Measurements from ENCODE around the gene KCNQ1OT1. TPM values are rescaled to one million over a fixed set of nuclear protein-coding genes. Genes with fewer than 3 reads are reported as not detected.

Gene KCNQ1OT1
- total RNA-seq, 1 experiment from 2014 or later = 3.2 TPM

DNA sequence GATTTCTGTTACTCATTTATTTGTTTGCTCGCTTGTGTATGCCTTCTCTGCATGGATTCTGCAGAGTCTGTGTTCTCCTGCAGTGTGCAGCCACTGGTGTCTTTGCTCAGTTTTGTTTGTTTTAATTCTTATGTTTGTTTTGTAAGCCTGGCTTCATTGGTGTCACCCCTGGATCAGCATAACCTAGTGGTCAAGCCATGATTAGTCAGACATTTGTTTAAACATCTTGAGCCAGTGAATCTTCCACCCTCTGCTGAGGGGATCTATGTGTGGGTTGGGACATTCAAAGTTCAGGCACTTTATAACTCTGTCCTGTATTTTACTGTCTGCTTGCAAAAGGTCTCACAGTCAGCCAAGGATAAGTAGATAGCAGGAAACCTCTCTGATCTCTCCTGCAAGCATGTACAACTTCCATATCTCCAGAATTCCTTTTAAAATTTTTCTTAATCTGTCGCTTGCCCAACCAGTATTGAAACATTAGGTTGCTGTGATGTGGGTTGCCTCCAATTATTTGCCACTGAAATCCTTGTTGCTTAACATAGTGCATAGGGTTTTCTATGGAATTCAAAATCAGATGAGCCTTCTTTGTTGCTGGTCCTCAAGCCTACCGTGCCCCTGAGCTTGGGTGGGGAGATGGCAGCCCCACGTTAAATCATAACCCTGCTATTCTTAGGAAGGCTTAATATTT, 86.8 kb downstream of the KCNQ1OT1 start:
- peak; percentile 50 for DNase-seq (ENCODE audit: low spot score)

DNA sequence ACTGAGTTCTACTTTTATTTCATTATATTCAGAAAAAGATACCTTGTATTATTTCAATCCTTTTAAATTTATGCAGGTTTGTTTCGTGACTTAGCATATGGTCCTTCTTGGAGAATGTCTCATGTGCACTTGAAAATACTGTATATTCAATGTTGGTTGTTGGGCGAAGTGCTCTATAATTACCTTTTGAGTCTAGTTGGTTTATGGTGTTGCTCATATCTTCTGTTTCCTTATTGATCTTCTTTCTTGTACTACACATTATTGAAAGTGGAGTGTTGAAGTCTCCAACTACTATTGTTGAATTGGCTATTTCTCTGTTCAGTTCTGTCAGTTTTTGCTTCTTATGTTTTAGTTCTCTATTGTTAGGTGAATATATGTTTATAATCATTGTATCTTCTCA, 90.4 kb downstream of the KCNQ1OT1 start:
- no peak for DNase-seq (ENCODE audit: low spot score)

DNA sequence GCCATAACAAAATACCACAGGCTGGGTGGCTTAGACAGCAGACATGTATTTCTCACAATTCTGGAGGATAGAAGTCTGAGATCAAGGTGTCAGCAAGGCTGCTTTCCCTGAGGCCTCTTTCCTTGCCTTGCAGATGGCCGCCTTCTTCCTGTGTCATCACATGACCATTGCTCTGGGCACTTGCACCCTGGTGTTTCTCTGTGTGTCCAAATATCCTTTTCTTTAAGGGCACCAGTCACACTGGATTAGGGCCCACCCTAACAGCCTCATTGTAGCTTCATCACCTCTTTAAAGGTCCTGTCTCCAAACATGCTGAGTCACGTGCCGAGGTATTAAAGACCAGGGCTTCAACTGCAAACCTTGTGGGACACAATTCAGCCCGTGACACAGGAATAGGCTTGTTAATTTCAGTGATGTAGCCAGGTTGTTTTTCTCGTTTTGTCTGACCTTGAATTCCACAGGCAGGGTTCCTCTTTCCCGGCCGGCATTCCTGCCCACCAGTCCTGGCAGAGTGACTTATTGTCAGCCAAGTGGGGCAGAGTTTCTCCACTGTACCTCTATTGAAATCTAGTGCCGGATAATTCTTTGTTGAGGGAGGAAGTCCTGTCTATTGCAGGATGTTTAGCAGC, 100.1 kb downstream of the KCNQ1OT1 start:
- peak; percentile 56 for DNase-seq (ENCODE audit: low spot score)

DNA sequence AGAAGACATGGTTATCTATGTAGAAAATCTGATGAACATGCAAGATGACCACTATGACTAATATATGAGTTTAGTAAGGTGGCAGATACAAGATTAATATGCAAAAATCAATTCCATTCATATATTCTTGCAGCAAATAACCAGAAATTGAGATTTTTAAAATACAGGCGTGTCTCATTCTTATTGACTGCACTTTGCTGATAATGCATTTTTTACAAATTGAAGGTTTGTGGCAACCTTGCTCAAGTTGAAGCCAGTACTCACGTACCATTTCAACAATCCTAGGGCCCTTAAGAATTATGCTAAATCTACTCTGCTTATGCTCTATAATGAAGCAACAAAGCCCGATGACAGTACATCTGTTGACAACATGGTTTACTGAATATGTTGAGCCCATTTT, 104.6 kb downstream of the KCNQ1OT1 start:
- DNase-seq (ENCODE audit: low spot score) = no peak

DNA sequence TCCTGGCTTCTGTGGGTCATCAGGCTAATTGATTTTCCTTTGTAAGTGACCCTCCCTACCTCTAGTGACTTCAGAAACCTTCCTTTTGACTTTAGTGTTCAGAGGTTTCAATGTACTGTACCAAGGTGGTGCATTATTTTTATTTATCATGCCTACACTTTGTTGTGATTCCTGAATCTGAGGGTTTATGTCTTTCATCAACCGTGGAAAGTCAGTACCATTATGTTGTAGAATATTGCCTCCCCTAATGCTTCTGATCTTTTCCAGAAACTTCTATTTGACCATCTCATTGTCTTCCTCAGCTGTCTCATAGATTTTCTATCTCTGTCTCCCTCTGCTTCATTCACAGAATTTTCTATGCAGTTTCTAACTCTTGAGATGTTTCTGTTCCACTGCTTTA, 105.5 kb downstream of the KCNQ1OT1 start:
- no peak for DNase-seq (ENCODE audit: low spot score)

DNA sequence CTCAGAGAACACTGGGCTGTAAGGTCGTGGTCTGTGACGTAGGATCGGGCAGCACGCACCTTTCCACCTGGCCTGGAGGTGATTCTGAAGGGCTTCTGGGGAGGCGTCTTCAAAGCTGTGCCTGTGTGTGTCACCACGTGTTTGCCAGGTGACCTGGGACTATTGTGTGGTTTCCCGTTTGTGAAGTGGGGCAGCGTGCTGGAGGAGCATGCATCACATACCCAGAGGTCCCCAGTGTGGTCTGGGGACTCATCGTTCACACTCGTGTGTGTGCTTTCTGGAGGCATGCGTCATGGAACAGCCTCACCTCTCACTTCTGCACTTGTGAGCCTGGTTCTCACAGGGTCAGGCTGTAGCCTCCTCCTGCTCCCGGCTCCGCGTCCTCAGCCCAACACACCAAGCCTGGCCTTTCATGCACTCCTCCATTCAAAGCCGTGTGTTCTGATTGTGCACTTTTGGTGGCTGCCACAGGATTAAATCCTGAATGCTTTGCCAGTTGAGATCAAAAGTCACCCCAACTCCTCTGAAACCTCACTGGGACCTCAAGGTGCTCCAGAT, 106.3 kb downstream of the KCNQ1OT1 start:
- no peak for DNase-seq (ENCODE audit: low spot score)

DNA sequence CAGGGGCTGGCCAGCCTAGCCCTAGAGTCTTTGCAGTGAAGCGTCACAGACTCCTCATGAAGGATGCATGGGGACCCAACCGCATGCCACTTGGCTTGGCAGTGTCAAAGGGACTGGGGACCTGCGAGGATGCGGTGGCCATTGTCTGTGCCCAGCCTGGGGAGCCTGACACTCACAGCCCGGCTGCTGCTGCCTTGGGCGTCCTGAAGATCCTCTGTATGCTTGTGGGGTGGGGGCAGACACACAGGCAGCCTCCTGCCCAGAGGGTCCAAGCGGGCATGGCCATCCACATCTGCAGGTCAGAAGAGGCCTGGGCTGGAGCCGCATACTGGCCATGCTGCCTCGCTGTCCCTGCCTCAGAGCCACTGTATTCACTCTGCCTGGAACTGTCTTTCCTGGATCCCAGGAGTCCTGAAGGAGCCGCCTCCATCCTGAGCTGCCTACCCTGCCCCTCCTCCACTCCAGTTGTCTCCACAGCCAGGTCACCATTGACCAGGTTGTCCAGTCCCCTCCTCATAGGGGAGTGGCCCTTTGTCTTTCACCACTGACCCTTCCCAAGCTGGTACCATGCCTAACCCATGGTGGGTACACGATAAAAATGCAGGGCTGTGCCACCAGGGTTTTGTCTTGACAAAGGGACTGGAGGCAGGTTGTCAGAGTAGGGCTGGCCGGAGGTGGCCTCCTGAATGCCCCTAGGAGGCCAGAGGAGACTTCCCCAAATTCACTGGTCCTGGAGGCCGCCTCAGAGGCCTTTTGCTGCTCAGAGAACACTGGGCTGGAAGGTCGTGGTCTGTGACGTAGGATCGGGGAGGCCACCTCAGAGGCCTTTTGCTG, 107.0 kb downstream of the KCNQ1OT1 start:
- no peak for DNase-seq (ENCODE audit: low spot score)

DNA sequence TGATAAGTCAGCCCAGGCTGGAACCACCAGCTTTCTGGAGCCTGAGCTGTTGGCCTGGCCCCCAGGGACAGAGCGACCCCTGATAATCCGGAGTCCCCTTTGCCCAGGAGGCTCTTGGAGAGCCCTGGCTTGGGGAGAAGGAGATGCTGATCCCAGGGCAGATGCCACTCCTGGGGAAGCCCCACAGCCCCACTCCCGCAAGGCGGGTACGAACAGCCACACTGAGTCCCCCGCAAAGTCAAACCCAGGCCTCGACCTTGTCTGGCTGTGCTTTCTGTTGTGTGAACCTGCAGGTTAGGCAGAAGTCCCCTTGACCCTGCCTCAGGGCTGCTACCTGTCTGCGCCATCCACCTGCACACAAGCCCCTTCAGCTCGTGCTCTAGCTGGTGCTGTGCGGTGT, 108.0 kb downstream of the KCNQ1OT1 start:
- DNase-seq (ENCODE audit: low spot score) = no peak

DNA sequence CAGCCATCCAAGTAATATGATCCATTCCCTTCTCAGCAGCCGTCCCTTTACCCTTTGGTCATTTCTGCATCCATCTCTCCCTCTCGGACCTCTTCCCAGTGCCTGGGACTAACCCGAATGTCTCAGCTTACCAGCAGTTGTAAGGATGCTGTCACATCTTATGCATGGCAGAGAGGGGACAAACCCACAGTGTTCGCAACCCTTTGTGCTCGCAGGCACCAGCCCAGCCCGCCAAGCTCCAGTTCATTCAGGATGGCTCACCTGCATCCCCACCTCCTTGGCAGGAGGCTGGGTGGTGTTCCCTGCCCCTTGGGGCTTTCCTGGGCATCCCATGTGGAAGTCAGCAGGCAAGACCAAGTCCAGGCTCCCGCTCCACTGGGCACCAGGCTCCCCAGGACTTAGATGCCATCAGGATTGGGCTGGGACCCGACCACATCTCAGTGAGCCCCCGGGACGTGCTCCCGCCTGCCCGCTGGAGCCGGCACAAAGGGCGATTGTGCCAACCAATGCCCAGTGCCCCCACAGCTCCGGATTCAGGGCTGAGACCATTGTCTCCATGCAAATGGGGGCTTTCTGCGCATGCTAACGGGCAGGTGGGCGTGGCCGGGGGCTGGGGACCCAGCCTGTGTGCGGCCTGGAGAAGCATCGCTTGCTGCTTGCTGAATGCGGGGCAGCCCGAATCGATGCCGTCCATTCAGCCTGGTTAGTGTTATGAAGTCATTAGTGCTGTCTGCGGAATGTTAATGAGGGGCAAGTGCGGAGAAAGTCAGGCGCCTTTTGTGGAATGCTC, 108.6 kb downstream of the KCNQ1OT1 start:
- DNase-seq (ENCODE audit: low spot score) = no peak

DNA sequence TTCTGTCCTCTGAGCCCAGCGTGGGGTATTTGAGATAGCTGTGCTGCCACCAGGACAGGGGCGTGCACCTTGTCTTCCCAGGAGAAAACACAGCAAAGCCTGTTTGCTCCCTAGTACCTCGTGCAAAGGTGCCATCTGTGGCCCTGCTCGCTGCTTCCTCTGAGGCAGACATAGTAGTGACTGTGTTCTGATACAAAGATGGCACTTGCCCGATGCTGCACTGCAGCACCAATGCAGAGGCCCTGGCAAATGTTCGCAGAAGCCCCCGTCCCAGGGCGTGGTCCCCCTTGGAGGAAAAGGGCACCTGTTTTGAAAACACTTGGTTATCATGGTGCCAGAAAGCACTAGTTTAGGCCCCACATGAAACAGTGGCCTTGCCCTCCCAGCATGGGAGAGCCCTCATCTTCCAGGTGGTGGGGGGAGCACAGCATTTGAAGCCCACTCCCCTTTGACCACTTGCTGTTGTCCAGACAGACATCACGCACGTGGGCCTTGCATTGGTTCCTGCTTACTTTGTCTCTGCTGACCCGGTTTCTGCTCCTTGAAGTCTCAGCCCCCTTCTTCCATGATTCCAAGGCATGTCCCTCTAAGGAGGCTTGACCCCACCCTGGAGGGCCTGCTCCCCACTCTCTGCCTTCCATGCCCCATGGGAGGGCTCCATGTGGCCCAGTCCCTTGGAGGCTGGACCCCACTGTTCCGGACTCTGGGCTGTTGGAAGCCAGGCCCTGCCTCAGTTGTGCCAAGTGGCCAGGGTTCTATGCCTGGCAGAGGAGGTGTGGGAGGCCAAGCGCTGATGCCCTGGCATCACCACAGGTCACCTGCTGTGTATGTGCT, 109.4 kb downstream of the KCNQ1OT1 start:
- DNase-seq (ENCODE audit: low spot score) = no peak

DNA sequence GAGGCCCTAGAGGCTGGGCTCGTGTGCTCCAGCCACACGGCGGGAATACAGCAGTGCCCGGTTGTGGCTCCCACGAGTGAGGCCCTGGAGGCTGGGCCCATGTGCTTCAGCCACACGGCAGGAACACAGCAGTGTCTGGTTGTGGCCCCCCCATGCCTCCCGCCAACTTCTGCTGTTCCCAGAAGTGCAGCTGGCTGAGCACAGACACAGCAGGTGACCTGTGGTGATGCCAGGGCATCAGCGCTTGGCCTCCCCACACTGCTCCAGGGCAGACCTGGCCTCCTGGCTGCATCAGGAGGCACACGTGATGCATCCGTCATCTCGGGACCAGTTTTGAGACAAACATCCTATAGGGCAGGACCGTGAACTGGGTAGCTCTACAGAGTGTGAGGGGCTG, 110.3 kb downstream of the KCNQ1OT1 start:
- DNase-seq (ENCODE audit: low spot score) = no peak

DNA sequence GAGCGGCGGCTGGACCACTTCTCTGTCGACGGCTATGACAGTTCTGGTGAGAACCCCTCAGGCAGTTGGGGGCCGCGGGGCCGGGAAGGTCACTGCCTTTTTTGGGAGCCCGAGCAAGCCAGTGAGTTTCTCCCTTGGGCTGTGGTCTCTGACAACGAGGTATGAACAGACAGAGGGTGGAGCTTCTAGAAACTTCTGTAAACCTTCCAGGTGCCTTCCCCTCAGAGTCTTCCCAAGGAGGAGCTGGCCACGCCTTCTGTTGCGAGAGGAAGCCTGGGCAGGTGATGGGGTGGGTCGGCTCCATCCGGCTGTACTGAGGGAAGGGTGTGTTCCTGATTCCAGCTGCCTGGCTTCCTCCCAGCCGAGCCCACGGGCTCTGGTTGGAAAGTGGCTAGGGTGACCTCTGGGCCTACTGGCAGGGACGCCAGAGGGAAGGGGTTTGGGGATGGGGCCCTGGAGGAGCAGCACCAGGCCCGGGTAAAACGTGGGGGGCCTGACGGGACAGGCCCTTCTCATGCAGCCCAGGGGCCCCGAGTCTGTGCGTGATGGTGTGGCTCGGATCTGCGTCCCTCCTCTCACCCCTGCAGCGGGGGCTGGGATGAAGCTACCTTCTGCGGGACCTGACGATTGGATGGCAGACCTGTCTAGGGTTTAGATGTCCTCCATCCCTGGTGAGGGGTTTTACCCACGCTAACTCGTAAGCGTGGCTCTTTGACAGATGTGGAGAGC, 110.8 kb downstream of the KCNQ1OT1 start:
- DNase-seq (ENCODE audit: low spot score) = peak; percentile 71

DNA sequence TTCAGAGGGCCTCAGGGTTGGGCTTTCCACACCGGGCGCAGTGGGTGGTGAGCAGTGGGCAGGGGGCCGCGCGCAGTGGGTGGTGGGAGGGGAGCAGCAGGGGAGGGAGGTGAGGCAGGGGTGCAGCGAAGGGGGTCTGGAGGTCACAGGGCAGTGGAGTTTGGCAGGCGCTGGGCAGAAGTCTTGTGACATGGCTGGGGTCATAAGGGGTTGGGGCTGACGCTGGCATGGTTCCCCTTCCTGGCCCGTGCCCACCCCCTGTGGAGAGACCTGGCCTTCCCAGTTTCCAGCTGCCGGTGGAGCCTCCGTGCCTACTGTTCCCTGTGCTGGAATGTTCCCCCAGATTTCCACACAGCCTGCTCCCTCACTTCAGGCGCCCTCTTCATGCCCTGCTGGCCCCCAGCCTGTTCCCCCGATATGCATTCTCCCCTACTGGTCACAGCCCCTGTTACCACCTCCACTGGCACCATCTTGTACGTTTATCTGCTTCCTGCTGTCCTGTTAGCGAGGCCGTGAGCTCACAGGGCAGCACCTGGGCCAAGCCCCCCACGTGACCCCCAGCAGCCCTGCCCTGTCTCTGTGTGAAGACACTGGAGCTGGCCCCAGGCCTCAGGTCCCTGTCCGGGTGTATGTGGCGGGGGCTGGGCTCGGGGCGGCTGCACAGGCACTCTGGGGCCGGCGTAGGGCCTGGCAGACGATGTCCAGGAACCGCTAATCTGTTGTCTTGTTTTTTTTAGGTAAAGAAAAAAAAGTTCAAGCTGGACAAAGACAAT, 111.6 kb downstream of the KCNQ1OT1 start:
- no peak for DNase-seq (ENCODE audit: low spot score)

DNA sequence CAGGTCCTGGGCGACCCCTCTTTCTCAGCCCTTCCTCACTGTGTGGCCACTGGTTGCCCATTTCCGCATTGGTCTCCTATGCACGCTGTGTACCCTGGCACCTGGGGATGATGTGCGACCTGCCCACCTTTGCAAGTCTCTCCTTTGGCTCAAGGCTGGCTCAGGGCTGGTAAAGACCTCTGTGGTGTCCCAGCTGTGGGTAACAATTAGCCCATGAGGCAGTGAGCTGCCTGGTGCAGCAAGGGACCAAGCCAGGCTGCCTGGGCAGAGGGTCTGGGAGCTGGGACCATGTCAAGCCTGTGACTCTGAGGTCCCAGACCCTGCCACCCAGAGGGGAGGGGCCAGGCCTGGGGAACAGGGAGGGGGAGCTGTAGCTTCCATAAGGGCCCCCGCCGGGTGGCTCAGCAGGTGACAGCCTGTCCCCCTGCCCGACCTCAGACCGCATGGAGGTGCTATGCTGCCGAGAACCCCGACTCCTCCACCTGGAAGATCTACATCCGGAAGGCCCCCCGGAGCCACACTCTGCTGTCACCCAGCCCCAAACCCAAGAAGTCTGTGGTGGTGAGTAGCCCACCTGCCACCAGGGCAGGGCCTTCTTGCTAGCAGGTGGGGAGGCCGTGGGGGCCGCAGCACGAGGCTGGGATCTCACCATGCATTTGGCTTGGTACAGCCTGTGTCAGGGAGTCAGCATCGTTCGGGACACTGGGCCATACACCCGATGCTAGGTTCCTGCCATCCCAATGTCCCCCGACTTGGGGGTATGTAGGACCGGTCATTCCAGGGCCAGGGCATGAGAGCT, 112.5 kb downstream of the KCNQ1OT1 start:
- no peak for DNase-seq (ENCODE audit: low spot score)

DNA sequence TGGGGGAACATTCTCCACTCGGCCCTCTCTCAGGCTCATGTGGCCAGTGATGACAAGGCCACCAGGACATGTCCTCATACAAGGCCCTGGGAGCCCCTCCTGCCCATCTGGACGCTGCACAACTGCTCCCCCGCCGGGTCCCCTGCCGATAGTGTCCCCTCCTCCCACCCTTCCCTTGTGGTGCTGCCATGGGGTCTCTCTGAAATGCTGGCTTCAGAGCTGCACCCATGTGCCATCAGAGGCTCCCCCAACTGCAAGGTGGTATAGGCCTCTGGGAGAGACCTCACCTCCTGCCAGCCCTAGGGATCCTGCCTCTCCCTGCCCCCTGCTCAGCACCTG, 113.0 kb downstream of the KCNQ1OT1 start:
- no peak for DNase-seq (ENCODE audit: low spot score)

DNA sequence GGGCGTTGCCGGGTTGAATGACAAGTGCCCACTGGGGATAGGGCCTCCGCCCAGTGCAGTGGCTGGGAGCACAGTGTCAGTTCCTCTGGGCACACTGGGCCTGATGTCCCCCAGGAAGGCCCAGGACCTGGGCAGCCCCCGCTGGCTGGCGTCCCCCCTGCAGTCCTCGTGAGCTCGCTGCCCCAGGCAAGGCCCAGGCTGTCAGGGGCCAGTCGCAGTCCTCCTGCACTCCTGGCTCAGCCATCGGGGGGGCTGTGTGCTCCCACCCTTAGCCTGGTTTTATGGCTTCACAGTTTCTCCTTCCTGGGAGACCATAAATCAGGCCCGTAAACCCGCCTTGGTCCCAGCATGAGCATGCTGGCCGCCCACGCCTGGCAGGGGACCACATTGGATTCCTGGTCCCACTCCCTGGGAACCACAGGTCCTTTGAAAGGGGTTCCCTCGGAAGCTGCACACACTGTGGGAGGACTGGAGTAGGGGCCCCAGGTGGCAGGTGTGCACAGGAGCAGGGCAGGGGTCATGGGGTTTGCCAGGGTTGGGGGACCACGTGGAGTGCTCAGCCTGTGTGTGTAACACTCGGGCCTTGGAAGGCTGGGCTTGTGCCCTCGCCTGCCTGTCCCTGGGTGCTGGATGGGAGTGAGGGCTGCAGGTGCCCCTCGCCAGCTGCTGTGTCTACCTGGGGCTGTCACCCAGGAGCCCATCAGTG, 113.6 kb downstream of the KCNQ1OT1 start:
- DNase-seq (ENCODE audit: low spot score) = no peak

DNA sequence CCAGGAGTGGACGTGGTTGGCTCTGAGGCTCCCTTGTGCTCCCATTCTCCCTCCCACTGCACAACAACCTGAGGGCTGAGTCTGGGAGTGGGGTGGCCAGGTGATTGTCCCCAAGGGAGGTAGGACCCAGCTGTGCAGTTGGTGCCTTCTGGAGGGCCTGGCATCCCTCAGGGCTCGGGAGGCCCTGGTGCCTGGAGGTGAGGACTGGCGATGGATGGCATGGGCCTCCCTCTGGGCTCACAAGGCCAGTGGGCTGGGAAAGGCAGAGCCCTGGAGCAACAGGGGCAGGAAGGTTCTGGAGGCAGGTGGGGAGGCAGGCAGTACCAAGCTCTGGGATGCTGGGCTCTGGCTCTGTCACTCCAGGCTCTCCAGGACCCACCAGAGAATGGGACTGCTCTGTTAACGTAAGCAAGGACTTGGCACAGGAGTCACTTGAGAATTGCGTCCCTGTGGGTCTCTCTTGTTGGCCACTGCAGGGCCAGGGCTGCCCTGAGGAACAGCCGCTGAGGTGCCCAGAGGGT, 114.2 kb downstream of the KCNQ1OT1 start:
- no peak for DNase-seq (ENCODE audit: low spot score)

All from HT-29 (cell line).